Sigmoid colon (tissue), 4 donors: Measurements from ENCODE around the gene WNK2.
"Not testable (repeated sequence)": the region's sequence is repeated elsewhere in the genome, so short reads cannot be mapped to it uniquely, and the experiment has no call there.

Source experiments
- CTCF ChIP-seq, 4 experiments: fragments of 450-650 bp in 3 of 4; fragments of 200-600 bp in 1 of 4; IDR thresholded peaks; one replicate each; pipeline ENCODE4 v1.5.1; 2016 to 2019; ENCODE audit warnings: antibody characterized with exemption in 4 of 4, mild to moderate bottlenecking in 3 of 4, moderate library complexity in 2 of 4
- EP300 ChIP-seq, 4 donors: sonication (generic); formaldehyde crosslinking; IDR thresholded peaks; one replicate each; pipeline ENCODE4 v1.6.1; 2017; ENCODE audit warnings: antibody characterized with exemption in 4 of 4
- POLR2A ChIP-seq, 2 donors: fragments of 450-650 bp; IDR thresholded peaks; one replicate each; pipeline ENCODE4 v1.6.1; 2016; ENCODE audit warnings: antibody characterized with exemption in 2 of 2, mild to moderate bottlenecking in 2 of 2, moderate library complexity in 2 of 2

- TF ChIP-seq POLR2A, CTCF, EP300 (IDR thresholded peaks at IDR 0.05): not testable (repeated sequence)
Observed at GRCh38 chr9:93251309-93251708, 67.4 kb downstream of the WNK2 start.
